ENCODE measurements around the gene M1AP. TPM values are rescaled to one million over a fixed set of nuclear protein-coding genes. Genes with fewer than 3 reads are reported as not detected.
"Not testable (repeated sequence)": the region's sequence is repeated elsewhere in the genome, so short reads cannot be mapped to it uniquely, and the experiment has no call there.

The M1AP gene
- total RNA-seq, 4 donors from 2014 or later = 0.81 to 2.6 (median 1.8) TPM

- Histone ChIP-seq H3K27me3 (no peaks in the 10 kb centered on the region), H3K9me3 (no peaks in the 10 kb centered on the region), H3K4me3 (replicated peaks in 1 of 3) (no peak overlapping the region), H3K36me3 (no peaks in the 10 kb centered on the region), H3K4me1 (no peaks in the 10 kb centered on the region), H3K27ac (no peak overlapping the region)
- WGBS, 2 donors = 56 to 70% methylated on average over 3 of the region's 3 CpGs
- intact Hi-C loops (cut with DNase I) = no loop called here
- TF ChIP-seq CTCF (IDR thresholded peaks at IDR 0.05) (peak in 2 of 6 experiments; percentile 6 to 19), POLR2A (IDR thresholded peaks at IDR 0.05) (no peak)
- DNase-seq = peak; percentile 59 to 63
Measured at GRCh38 chr2:74632209-74632938, 15.8 kb downstream of the M1AP start.

GRCh38 chr2:74630454-74630853, 17.7 kb downstream of the M1AP start:
- H3K36me3 ChIP-seq; H3K4me1 ChIP-seq; intact Hi-C loops (cut with DNase I); H3K9me3 ChIP-seq; H3K27me3 ChIP-seq; H3K27ac ChIP-seq; DNase-seq; H3K4me3 ChIP-seq (replicated peaks in 1 of 3): not testable (repeated sequence)
- WGBS, 2 donors = 94 to 95% methylated on average over 3 of the region's 3 CpGs

GRCh38 chr2:74628538-74629105, 19.5 kb downstream of the M1AP start:
- Histone ChIP-seq H3K27me3 (no peaks in the 10 kb centered on the region), H3K9me3 (no peaks in the 10 kb centered on the region), H3K4me1 (no peaks in the 10 kb centered on the region), H3K4me3 (replicated peaks in 1 of 3) (no peak overlapping the region), H3K36me3 (no peaks in the 10 kb centered on the region), H3K27ac (no peak overlapping the region)
- 63 to 93% methylated on average over 3 of the region's 3 CpGs for WGBS, 2 donors
- intact Hi-C loops (cut with DNase I) = no loop called here
- no peak for DNase-seq
- TF ChIP-seq CTCF (IDR thresholded peaks at IDR 0.05) (no peak), POLR2A (IDR thresholded peaks at IDR 0.05) (no peak)

GRCh38 chr2:74625658-74626425, 22.3 kb downstream of the M1AP start:
- WGBS, 2 donors = 83 to 84% methylated on average over 5 of the region's 5 CpGs
- intact Hi-C loops (cut with DNase I) = no loop called here
- TF ChIP-seq CTCF (IDR thresholded peaks at IDR 0.05) (no peak), POLR2A (IDR thresholded peaks at IDR 0.05) (no peak)

GRCh38 chr2:74620671-74621070, 27.5 kb downstream of the M1AP start:
- DNase-seq = peak; percentile 54 to 69
- H3K36me3 ChIP-seq = no peaks in the 10 kb centered on the region
- H3K4me1 ChIP-seq = peaks cover 0 to 8% of the 10 kb centered on the region in 2 donors
- 37 to 41% methylated on average over 12 of the region's 12 CpGs for WGBS, 2 donors
- H3K9me3 ChIP-seq = no peaks in the 10 kb centered on the region
- no peaks in the 10 kb centered on the region for H3K27me3 ChIP-seq
- intact Hi-C loops (cut with DNase I) = no loop called here
- TF ChIP-seq POLR2A (IDR thresholded peaks at IDR 0.05) (no peak), CTCF (IDR thresholded peaks at IDR 0.05) (no peak)
- H3K4me3 ChIP-seq (replicated peaks in 1 of 3) = no peak overlapping the region
- no peak overlapping the region for H3K27ac ChIP-seq

More at GRCh38 chr2:74625658-74626425, 22.3 kb downstream of the M1AP start:
- H3K27me3 ChIP-seq = no peaks in the 10 kb centered on the region
- H3K9me3 ChIP-seq = no peaks in the 10 kb centered on the region
- peaks cover 0 to under 1% of the 10 kb centered on the region in 2 donors for H3K4me1 ChIP-seq
- no peak overlapping the region for H3K4me3 ChIP-seq (replicated peaks in 1 of 3)
- no peak overlapping the region for H3K27ac ChIP-seq
- no peaks in the 10 kb centered on the region for H3K36me3 ChIP-seq
- no peak for DNase-seq

Measured in thyroid gland (tissue), 4 donors.